ENCODE results near the gene HMGCS2.
A peak's percentile ranks its signal among the peaks of the same experiment; 100 is the strongest.

Gene HMGCS2

DNA sequence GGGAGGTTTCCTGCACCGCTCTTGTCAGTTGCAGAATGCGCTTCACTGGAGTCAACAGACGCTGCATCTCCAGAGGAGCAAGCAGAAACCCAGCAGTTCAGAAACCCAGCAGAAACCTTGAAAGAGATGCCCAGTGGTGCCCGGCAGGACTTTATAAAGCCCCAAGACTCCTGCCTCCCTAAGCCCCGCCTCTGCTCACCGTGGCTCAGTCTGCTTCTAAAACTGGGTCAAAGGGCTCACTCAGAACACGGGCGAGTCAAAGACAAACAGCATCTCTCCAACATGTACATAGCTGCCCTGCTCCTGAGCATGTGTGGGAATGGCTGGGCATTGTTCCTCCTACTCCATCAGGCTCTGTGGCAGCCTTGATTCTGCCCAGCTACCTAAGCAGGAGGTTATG, at the start of gene HMGCS2:
HMGCS2 (minus strand) TSS at position 128 of the 400 bp plus-strand sequence; CDS start at position 67, 61 bp downstream.
- DNase-seq = no peak

DNA sequence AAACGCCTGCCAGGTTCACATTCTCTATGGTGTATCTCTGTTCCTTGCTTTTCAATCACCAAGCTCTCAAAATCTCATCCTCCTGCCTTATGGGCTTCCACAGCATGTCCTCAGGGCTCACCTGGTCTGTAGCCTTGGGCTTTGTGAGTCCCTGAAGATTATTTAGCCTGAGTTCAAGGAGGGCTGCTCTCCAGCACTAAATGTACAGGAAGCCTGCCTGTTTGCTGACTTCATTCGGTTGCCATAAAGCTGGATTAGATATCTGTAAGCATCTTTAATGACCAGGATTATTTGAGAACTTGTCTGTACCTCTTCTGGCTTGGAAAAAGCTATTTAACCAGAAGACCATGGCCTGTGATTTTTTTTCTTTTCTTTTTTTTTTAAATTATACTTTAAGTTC, 49.5 kb upstream of the HMGCS2 start:
- no peak for DNase-seq

DNA sequence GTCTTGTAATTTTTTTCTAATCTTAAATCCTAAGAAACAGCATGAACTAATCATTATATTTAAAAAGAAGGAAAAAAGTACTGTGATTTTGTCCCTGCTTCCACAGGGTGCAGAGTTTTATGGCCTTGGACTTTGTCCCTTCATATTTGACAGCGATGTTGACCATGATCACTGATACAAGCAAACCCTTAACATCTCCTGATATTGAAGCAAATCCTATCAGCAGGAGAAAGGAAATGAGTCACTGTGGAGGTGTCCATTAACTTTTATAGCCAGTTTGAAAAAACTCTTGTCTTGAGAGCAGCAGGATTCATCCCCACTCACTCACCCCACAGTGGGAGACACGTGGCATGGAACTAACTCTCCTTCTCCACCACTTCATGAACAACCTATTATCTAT, 47.7 kb upstream of the HMGCS2 start:
- DNase-seq = no peak

DNA sequence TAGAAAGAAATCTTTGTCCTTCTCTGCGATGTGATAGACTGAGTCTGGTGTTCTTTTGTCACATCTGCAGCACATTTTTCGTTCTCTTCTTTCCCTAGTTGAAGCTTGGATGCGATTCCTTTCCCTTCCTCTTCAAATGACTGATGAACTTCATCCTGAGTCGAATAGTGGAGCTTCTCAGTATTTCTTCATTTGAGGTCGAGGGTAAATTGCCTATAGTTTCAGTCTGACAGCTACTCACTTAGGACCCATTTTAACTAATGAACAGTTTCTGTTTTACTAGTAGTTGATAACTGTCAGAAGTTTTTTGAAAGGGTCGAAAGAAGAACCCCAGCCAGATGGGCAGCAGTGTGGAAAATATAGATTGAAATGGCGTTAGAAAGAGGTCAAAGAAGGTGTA, 47.2 kb upstream of the HMGCS2 start:
- no peak for DNase-seq

DNA sequence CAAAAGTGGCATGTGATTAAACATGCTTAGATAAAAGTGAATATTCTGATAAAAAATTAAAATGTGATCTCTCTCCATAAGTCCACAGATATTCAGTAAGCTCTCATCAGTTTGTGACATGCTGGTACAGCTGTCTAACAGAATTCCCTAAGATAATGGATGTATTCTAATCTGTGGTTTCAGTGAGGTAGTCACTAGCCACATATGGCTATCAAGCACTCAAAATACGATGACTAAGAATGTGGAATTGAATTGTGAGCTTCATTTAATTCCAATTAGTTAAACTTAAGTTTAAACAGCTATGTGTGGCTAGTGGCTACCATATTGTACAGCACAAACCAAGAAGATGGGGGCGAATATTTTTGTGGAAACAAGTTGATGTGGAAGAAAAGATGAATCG, 46.7 kb upstream of the HMGCS2 start:
- DNase-seq = no peak

DNA sequence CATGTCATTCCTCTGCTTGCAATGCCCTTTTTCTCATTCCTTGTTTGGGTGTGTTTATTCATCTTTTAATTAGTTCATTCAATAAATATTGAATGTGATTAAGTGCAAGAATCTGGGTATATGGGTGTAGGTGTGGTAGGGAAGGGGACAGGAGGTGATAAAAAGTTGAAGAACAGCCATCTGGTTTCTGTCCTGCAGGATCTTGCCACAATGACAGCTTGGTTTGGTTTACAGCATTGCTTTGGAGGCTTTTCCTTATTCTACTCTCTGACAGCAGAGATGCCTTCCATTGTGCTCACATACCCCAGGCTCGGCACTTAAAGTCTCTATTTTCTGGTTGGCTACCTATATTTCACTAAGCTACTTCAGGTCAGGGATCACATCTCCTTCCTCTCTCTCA, 45.6 kb upstream of the HMGCS2 start:
- DNase-seq = no peak

DNA sequence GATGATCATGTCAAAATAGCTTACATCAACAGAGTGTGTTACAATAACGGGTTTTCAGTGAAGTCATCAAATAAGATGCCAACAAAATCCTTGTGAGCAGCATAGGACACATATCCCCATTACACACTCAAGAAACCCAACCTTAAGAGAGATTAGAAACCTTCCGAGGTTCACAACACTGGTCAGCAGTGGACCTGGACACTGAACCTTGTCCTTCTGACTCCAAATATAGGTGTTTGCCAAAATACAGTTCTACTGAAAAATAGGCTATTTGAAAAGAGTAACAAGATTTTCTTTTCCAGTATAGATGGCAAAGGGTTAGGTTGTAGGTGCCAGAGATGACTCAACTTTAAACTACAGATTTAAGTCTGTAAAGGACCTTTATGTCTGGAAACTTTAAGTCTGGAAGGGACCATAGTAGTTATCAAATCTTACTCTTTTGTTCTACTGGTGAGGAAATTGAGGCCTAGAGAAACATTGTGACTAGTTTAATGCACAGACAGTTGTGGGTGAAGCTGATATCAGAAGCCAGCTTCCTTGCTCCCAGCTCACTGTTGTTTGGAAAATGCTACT, 43.4 kb upstream of the HMGCS2 start:
- DNase-seq = no peak

DNA sequence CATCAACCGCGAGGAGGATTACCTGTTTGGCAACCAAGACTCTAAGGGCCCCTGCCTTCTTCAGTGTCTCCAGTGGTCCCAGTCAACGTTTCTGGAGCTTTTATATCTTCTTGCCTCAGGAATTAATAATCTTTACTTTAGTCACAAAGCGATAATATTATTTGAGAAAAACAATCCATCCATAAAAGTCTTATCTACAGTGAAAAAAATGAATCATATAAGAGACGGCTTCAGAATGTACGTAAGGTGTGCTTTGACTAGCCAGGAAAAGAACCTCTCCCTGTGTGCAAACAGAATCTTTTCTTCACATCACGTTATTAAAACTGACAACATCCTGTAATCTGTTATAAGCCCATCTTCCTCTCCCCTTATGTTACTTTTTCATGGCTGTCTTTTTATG, 42.7 kb upstream of the HMGCS2 start, which contains the start of gene REG4:
REG4 (minus strand) TSS at position 74 of the 400 bp plus-strand sequence. CDS start 2,691 bp downstream, outside the sequence.
- DNase-seq = no peak

DNA sequence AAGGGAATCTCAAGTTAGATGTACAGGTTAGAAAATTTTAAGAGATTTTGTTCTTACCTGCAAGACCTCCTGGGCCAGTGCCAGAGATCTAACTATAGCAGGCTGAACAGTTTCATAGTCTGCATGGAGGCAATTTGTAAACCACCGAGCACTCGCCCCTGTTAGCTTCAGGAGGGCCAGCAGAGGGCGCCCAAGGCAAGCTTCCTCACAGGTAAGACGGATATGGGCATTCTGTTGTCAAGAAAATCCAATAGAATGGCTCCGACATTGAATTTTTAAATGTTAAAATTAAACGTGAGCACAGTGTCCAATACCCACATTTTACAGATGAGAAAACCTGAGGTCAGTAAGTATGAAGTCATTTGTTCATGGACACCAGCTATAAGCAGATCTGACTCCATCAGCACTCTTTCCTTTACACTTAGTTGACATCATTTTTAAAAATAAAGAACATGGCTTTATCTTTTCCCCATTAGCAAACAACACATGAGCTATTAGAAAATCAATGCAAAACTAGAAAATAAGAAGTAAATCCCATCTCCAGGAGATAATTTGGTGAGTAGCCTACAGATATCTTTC, 40.4 kb upstream of the HMGCS2 start:
- DNase-seq = peak; percentile 64

DNA sequence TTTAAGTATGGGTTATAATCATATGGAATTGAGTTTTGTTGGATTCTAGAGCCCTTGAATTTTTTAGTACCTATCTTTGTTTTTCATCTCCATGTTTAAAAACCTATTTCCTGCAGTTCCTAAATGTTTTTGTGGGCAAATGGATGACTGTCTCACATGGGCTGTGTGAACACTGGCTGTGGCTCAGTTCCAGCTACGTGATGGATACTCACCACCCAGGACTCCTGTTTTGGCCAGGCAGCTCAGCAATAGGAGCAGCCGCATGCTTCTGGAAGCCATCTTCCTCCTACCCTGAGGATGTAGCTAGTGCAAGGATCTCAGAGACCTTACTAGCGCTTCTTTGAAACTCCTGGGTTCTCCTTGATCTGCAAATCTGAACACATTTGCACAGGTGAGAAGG, 39.8 kb upstream of the HMGCS2 start:
- no peak for DNase-seq

DNA sequence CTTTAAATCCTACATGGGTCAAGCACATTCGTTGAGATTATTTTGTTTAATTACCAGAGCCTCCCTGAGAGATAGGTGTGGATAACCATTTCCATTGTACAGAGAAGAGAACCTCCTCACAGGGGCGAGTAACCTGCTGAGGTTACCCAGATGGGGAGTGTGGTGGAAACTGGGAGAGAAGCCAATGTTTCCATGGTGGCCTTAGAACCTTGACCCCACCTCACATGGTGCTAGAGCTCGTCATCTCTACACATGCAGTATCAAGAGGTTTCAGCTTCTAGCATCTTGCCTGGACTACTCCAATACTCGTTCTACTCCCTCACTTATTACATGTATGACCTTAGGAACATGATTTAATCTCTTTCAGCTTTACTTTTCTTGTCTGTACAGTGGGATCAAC, 37.8 kb upstream of the HMGCS2 start:
- no peak for DNase-seq

DNA sequence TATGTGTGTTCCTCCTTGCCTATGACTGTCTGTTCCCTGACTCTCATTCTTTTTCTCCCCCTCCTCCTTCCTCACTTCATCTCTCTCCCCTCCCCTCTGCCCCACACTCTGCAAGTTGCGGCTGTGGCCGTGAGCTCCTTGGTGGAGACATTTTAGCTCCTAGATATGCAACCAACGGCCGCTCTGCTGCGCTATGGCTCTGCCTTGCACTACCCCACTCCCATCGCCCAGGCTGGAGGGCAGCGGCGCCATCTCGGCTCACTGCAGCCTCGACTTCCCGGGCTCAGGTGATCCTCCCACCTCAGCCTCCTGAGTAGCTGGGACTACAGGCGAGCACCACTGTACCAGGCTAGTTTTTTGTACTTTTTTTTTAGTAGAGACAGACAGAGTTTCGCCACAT, 37.0 kb upstream of the HMGCS2 start:
- no peak for DNase-seq

DNA sequence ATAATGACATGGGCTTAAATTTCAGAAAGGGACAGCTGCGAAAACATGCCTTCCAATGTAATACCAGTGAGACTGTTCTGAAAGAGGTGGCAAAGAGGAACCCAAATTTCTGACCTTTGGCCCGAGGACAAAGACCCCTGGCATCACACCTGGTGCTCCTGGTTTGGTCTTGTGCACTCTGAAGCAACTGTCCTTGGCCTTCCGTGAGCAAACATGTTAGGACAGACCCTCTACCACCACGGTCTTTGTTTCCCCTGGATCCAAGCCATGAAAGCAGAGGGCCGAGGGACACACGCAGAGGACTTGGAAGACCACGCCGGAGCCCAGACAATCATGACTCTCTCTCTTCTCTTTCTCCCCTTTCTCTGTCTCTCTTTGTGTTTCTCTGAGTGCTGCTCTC, 36.5 kb upstream of the HMGCS2 start:
- DNase-seq = no peak

DNA sequence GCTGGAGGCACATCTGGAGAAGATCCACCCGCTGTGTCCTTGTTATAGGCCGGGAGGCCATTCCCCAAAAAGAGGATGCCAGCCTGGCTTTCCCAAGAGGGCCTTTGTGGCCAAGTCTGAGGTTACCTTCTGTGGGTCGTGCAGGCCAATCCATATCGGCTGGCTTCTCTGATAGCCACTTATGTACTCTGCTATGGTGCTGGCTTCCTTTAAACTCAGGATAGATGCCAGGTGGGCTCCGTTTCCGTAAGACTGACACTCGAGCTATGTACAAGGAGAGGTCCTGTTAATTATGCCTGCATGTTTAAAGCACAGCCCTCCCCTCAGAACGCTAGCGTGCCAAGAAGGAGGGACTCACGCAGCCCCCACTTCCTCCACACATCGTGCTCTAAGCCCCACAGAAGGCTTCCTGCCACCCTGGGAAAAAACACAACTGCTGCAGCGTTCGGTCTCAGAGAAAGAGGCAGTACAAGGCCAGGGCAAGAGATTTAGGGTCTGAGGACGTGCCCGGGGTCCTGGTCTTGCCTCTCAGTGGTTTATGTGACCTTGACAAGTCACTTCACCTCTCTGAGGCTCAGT, 31.0 kb upstream of the HMGCS2 start:
- no peak for DNase-seq

DNA sequence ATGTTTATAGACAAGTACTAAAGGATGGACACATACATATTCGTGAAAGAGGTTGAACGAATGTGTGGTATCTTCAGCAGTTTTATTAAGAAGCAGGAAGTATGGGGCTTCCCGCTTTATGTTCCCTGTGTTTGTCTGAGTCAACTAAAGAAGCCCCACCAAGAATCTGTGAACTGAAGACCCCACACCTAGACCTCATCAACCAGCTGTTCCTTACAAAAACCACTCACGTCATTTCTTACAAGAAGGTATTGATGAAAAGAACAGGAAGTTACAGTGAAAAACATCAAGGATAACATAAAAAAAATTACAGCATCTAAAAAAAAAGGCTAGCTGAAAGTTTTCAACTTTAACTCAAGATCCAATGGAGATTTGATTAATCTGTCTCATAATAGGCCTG, 30.3 kb upstream of the HMGCS2 start:
- no peak for DNase-seq

DNA sequence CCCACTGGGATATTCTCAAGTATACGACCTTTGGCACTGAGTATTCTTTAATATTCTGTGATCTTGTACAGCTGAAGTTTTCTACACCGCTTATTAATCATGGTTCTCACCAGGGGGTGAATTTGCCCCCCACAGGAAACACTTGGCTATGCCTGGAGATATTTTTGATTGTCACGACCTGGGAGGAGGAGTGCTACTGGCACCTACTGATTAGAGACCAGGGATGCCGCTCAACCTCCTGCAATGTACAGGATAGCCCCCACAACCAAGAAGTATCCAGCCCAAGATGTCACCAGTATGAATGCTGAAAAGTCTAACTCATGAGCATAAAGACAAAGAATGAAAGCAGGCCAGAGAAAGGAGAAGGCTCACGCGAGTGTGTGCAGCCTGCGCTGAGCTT, 28.9 kb upstream of the HMGCS2 start:
- no peak for DNase-seq

DNA sequence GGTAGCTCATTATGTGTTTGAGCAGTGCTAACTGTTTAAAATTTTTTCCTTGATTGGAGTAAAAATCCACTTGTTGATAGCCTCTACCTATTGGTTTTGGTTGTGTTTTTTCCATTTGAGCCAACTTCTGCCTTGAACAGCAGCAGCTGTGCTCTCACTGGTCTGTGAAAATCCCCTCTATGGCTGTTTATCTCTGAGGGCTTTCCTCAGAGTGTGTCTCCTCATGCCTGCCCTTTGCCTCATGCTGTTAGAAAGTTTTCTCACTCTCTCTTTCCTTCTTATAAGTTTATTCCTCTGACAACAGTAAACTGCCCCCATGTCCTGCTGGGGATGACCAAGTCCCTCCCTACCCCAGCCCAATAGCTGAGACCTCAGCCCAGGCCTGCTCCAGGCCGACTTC, 28.5 kb upstream of the HMGCS2 start:
- no peak for DNase-seq

DNA sequence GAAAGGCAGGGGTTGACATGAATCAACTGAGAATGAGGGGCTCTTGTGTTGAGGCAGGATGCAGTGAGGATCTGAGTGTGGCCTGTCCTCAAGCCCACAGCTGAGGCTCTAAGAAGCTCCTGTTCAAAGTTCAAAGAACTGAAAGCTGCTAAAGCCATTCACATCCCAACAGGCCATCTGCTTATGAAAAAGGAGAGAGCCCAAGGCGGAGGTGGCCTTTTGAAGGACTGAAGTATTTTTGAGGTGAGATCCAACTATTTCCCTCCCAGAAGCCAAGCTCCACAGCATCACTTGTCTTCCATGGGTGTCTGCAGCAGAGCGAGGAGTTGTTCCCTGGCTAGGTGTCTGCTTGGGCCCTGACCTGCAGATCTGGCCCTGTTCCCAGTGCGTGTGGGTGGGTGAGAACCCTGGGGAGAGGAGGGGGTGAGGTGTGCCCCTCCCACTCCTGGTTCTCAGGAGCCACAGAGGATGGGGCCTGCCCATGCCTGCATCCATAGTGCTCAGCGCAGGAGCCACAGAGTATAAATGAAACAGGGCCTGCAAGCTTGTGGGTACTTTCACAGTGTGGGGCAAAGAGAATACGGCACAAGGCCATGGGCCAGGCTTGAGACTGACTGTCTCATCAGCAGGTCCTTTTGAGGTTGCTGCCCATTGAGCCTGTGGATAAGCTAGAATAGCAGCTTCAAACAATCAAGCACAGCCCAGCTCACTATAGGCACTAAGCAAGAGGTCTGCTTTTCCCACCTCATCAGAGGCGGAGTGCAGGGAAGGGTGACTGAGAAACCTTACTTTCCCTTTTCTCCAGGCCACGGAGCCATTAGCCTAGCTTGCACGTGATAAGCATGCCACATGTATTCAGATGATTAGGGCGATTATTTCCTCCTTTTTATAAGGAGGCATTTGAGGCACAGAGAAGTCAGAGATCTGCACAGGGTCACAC, 26.8 kb upstream of the HMGCS2 start:
- no peak for DNase-seq

DNA sequence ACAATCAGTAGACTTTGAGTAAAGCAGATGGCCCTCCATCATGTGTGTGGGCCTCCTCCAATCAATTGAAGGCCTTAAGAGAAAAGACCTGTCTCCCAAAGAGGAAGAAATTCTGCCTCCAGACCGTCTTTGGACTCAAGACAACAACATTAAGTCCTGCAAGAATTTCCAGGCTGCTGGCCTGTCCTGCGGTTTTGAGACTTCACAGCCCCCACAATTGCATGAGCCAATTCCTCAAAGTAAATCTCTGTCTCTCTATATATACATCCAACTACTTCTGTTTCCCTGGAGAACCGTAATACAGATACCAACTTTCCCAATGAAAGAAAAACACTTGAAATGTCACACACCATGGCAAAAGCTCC, 26.2 kb upstream of the HMGCS2 start:
- DNase-seq = no peak

DNA sequence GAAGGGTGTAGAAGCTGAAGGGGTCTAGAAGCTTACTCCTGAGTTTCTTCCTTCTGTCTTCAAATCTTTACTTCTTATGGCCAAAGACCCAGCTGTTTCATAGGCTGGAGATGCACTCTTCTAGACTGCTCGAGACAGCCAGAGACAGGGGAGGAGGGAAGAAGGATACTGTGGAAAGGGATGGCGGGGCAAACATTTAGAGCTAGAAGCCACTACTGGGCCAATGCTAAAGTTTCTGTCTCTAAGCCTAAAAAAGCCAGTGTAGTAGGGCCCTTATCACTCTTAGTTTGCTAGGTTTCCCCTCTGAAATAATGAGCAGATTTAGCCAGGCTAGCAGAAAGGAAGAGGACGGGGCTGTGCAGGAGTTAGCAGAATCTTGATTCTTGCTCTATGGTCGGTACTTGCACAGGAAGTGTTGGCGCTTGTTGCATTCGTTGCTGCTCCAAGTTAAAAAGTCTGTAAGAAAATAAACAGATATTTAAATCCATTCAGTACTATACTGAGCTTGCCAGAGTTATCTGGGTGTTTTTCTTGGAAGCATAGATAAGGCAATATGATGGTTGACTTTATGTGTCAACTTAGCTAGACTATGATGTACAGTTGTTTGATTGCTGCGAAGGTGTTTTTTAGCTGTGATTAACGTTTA, 25.6 kb upstream of the HMGCS2 start:
- DNase-seq = no peak

DNA sequence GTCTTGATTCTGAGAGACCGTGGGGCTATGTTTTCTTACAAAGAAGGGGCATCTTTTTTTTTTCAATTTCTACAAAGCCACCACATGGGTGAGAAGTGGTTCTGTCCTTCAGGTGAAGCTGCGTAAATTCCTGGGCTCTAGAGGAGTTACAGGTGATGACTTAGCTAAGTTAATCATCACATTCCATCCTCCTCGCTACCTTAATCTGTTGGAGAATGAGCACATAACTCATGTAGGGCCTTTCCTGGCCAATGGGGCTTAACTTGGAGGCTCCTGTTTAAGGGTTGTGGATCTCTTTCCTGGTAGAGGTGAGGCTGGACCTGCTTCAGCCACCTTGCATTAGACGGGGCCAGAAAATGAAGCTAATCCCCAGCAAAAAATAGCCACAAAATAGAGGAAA, 22.7 kb upstream of the HMGCS2 start:
- no peak for DNase-seq

DNA sequence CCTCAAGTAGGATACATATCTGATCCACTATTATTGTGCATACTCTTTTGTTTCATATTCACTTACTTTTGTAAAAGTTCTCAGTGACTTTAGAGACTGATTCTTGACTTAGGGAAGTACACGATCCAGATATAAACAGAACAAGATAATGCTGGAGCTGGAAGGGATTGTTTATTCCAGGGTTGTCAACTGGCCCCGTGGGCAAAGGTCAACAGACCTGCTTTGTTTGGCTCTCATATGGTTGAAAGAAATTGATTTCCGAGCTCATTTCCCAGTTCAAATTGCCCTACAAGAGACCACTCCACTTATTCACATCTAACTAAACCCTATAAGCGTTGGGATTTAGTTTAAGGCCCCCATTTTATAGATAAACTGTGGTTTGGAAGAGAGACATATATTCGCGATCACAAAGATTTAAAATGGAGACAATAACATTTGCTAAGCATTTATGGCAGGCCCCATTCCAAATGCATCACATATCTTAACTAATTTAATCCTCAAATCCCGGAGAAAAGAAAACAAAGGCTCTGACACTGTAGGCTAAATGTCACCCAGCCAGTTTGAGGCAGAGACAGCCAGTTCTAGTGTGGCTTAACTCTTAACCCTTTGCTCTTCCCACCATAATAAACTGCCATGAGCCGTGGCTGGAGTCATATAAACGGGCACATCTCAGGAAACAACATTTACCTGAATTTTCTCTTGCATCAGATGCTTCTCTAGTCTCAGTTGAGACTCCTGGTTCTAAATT, 21.9 kb upstream of the HMGCS2 start:
- DNase-seq = no peak

DNA sequence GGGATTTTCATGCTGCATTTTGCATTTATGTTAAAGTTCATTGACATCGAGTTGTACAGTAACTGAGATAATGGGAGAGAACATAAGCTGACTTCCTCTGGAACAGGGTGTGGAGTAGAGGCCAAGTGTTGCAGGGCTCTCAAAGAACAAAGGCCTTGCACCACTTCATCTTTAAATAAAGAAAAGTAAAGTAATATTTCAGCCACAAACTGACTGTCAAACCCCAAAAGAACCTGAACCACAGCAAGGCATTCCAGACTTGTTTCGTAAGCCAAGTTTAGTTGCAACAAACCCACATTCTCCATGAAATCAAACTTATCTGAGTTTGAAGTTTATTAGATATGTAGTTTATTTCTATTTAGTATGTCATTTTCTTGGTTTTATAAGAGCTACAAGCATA, 19.1 kb upstream of the HMGCS2 start:
- DNase-seq = no peak
